ENCODE measurements around the gene NEURL4. TPM values are rescaled to one million over a fixed set of nuclear protein-coding genes. Genes with fewer than 3 reads are reported as not detected.

Gene NEURL4
- total and polyA plus RNA-seq, 4 donors = 28.6 to 56.4 (median 36.3) TPM

DNA sequence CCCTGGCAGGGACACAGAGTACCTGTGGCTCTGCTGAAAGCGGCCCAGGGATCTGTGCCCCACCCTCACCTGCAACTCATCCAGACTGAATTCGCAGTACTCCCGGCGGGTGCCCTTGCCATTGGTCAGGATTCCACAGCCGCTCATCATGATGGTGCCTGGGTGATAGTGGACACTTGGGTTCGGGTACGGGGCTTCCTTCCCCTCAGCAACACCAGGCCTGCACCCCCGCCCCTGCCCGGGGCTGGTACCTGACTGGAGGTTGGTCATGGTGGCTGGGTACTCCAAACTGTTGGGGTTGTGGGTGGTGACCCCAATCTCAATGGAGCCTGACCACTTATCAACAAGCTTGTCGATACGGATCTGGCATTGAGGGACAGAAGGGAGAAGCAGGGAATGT is 2.9 kb downstream of the NEURL4 start:
- 90% methylated on average over 2 of the region's 11 CpGs for WGBS (ENCODE audit: insufficient coverage)
- no peak for DNase-seq (ENCODE audit: low read depth in 4 of 6, low spot score in 6 of 6)
- Histone ChIP-seq H3K36me3 (ENCODE audit: control insufficient read depth, insufficient read depth, low read length) (peaks cover 65% of the 10 kb centered on the region), H3K27ac (ENCODE audit: low read depth, low read length) (no peak overlapping the region), H3K4me3 (ENCODE audit: low read depth, low read length) (no peak overlapping the region), H3K27me3 (ENCODE audit: control insufficient read depth, insufficient read depth, low read length) (no peaks in the 10 kb centered on the region), H3K4me1 (ENCODE audit: control insufficient read depth, insufficient read depth, low read length) (peaks cover 27% of the 10 kb centered on the region), H3K9me3 (ENCODE audit: control insufficient read depth, insufficient read depth, low read length) (no peaks in the 10 kb centered on the region)

- Histone ChIP-seq H3K27ac (ENCODE audit: low read depth, low read length) (no peak overlapping the region), H3K36me3 (ENCODE audit: control insufficient read depth, insufficient read depth, low read length) (peaks cover 76% of the 10 kb centered on the region), H3K9me3 (ENCODE audit: control insufficient read depth, insufficient read depth, low read length) (no peaks in the 10 kb centered on the region), H3K4me3 (ENCODE audit: low read depth, low read length) (no peak overlapping the region), H3K27me3 (ENCODE audit: control insufficient read depth, insufficient read depth, low read length) (no peaks in the 10 kb centered on the region), H3K4me1 (ENCODE audit: control insufficient read depth, insufficient read depth, low read length) (peaks cover 19% of the 10 kb centered on the region)
- no peak for DNase-seq (ENCODE audit: low read depth in 4 of 6, low spot score in 6 of 6)
- 100% methylated on average over 3 of the region's 19 CpGs for WGBS (ENCODE audit: insufficient coverage)
These were observed 4.1 kb downstream of the NEURL4 start for GRCh38 chr17:7325031-7325528.

- H3K27ac ChIP-seq (ENCODE audit: low read depth, low read length) = no peak overlapping the region
- no peak for DNase-seq (ENCODE audit: low read depth in 4 of 6, low spot score in 6 of 6)
- H3K9me3 ChIP-seq (ENCODE audit: control insufficient read depth, insufficient read depth, low read length) = no peaks in the 10 kb centered on the region
- H3K36me3 ChIP-seq (ENCODE audit: control insufficient read depth, insufficient read depth, low read length) = peaks cover 82% of the 10 kb centered on the region
- no peaks in the 10 kb centered on the region for H3K27me3 ChIP-seq (ENCODE audit: control insufficient read depth, insufficient read depth, low read length)
- 86% methylated on average over 3 of the region's 3 CpGs for WGBS (ENCODE audit: insufficient coverage)
- H3K4me3 ChIP-seq (ENCODE audit: low read depth, low read length) = no peak overlapping the region
- H3K4me1 ChIP-seq (ENCODE audit: control insufficient read depth, insufficient read depth, low read length) = peaks cover 14% of the 10 kb centered on the region
These were observed 4.7 kb downstream of the NEURL4 start for GRCh38 chr17:7324438-7324779.

GRCh38 chr17:7323731-7324437 is 5.3 kb downstream of the NEURL4 start:
- peaks cover 84% of the 10 kb centered on the region for H3K36me3 ChIP-seq (ENCODE audit: control insufficient read depth, insufficient read depth, low read length)
- peaks cover 14% of the 10 kb centered on the region for H3K4me1 ChIP-seq (ENCODE audit: control insufficient read depth, insufficient read depth, low read length)
- no peaks in the 10 kb centered on the region for H3K9me3 ChIP-seq (ENCODE audit: control insufficient read depth, insufficient read depth, low read length)
- no peak overlapping the region for H3K4me3 ChIP-seq (ENCODE audit: low read depth, low read length)
- no peaks in the 10 kb centered on the region for H3K27me3 ChIP-seq (ENCODE audit: control insufficient read depth, insufficient read depth, low read length)
- WGBS (ENCODE audit: insufficient coverage) = 81% methylated on average over 29 of the region's 39 CpGs
- H3K27ac ChIP-seq (ENCODE audit: low read depth, low read length) = no peak overlapping the region
- peak in 2 of 6 donors; percentile 38 to 50 for DNase-seq (ENCODE audit: low read depth in 4 of 6, low spot score in 6 of 6)

DNA sequence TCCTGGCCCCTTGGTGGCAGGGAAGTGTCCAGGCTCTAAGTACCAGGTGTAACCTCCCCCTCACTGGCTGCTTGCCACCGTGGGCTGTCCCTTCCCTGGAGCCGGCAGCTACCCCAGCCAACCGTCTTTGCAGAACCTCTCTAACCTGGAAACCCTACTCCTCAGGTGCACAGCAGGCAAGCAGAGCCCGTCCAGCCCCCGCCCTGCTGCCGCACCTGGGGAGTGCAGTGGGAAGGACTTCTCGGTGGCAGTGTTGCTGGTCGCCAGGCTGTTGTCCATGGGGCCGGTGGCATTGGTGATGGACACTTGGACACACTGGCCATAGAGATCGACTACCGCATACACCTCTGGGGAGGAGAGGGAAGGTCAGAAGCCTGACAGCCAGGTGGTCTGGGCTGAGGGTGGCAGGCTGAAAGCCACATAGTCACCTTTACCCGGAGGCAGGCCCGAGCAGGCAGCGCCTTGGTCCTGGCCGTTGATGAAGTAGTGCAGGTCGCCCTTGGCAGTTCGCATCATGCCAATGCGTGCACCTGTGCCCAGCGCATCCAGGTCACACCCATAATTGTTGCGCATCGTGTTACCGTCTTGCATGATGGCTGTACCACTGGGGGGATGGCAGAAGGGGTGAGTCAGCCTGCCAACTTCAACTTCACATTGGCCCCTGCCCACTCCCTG is 6.5 kb downstream of the NEURL4 start:
- Histone ChIP-seq H3K4me1 (ENCODE audit: control insufficient read depth, insufficient read depth, low read length) (peaks cover 4% of the 10 kb centered on the region), H3K36me3 (ENCODE audit: control insufficient read depth, insufficient read depth, low read length) (peaks cover 95% of the 10 kb centered on the region), H3K27me3 (ENCODE audit: control insufficient read depth, insufficient read depth, low read length) (no peaks in the 10 kb centered on the region), H3K27ac (ENCODE audit: low read depth, low read length) (no peak overlapping the region), H3K9me3 (ENCODE audit: control insufficient read depth, insufficient read depth, low read length) (no peaks in the 10 kb centered on the region), H3K4me3 (ENCODE audit: low read depth, low read length) (no peak overlapping the region)
- no peak for DNase-seq (ENCODE audit: low read depth in 4 of 6, low spot score in 6 of 6)
- WGBS (ENCODE audit: insufficient coverage) = 96% methylated on average over 22 of the region's 22 CpGs

DNA sequence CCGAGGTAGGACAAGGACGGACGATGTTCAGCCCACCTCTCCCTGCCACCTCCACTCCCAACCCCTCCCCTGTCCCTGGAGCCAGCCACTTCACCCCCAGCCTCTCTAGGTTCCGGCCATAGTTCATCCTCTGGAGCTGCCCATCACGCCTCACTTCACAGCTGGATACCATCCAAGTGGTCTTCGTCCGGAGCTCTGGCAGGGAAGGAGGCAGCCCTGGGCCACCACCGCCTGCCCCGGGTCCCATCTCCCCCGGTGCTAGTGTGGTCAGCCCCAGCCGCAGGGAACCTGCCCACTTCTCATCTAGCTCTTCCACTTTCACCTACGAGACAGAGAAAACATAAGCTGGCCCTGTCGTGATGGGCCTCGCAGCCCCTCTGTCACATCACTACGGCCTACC is 7.7 kb downstream of the NEURL4 start:
- no peak for DNase-seq (ENCODE audit: low read depth in 4 of 6, low spot score in 6 of 6)
- 93% methylated on average over 15 of the region's 15 CpGs for WGBS (ENCODE audit: insufficient coverage)
- Histone ChIP-seq H3K27ac (ENCODE audit: low read depth, low read length) (no peak overlapping the region), H3K27me3 (ENCODE audit: control insufficient read depth, insufficient read depth, low read length) (no peaks in the 10 kb centered on the region), H3K4me1 (ENCODE audit: control insufficient read depth, insufficient read depth, low read length) (no peaks in the 10 kb centered on the region), H3K36me3 (ENCODE audit: control insufficient read depth, insufficient read depth, low read length) (peaks cover 93% of the 10 kb centered on the region), H3K4me3 (ENCODE audit: low read depth, low read length) (no peak overlapping the region), H3K9me3 (ENCODE audit: control insufficient read depth, insufficient read depth, low read length) (no peaks in the 10 kb centered on the region)

DNA sequence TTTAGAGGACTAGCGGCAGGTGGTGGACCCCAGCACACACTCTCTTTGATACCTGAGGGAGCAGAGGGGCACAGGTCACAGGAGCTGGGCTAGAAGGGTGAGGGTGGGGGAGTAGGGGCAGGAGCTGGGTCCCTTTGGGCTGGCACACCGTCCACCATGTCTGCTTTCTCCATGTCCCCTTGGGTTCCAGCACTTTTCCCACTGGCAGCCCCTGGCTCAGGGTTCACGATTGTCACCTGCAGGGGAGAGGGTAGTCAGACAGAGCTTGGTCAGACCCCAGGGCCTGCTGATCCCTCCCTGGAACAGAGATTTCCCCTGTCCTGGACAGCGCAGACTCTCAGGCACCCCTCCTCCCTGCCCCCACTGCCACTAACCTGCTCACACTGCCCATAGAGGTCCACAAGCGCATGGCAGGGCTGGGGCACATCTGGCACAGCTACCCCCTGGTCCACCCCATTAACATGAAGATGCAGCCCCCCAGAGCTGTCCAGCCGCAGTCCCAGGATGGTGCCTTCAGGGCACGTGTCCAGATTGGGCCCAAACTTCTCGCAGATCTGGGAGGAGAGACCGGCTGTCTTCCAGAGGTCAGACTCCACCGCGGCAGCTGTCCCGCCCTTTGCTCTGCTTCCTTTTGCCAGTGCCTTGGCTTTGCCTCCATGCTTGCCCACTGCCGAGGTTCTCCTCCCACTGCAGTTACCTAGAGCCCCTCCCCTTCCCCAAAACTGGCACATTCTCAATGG is 10.8 kb downstream of the NEURL4 start:
- Histone ChIP-seq H3K27ac (ENCODE audit: low read depth, low read length) (no peak overlapping the region), H3K4me3 (ENCODE audit: low read depth, low read length) (no peak overlapping the region), H3K27me3 (ENCODE audit: control insufficient read depth, insufficient read depth, low read length) (no peaks in the 10 kb centered on the region), H3K9me3 (ENCODE audit: control insufficient read depth, insufficient read depth, low read length) (no peaks in the 10 kb centered on the region), H3K4me1 (ENCODE audit: control insufficient read depth, insufficient read depth, low read length) (peaks cover 25% of the 10 kb centered on the region), H3K36me3 (ENCODE audit: control insufficient read depth, insufficient read depth, low read length) (peaks cover 86% of the 10 kb centered on the region)
- DNase-seq (ENCODE audit: low read depth in 4 of 6, low spot score in 6 of 6) = no peak
- WGBS (ENCODE audit: insufficient coverage) = 93% methylated on average over 13 of the region's 13 CpGs

GRCh38 chr17:7317161-7317803 is 11.9 kb downstream of the NEURL4 start:
- H3K4me3 ChIP-seq (ENCODE audit: low read depth, low read length) = no peak overlapping the region
- H3K36me3 ChIP-seq (ENCODE audit: control insufficient read depth, insufficient read depth, low read length) = peaks cover 86% of the 10 kb centered on the region
- no peak overlapping the region for H3K27ac ChIP-seq (ENCODE audit: low read depth, low read length)
- peaks cover 33% of the 10 kb centered on the region for H3K4me1 ChIP-seq (ENCODE audit: control insufficient read depth, insufficient read depth, low read length)
- no peaks in the 10 kb centered on the region for H3K27me3 ChIP-seq (ENCODE audit: control insufficient read depth, insufficient read depth, low read length)
- WGBS (ENCODE audit: insufficient coverage) = 90% methylated on average over 10 of the region's 16 CpGs
- no peaks in the 10 kb centered on the region for H3K9me3 ChIP-seq (ENCODE audit: control insufficient read depth, insufficient read depth, low read length)
- DNase-seq (ENCODE audit: low read depth in 4 of 6, low spot score in 6 of 6) = no peak

GRCh38 chr17:7315570-7316235 is 13.4 kb downstream of the NEURL4 start:
- Histone ChIP-seq H3K27me3 (ENCODE audit: control insufficient read depth, insufficient read depth, low read length) (no peaks in the 10 kb centered on the region), H3K4me1 (ENCODE audit: control insufficient read depth, insufficient read depth, low read length) (peaks cover 34% of the 10 kb centered on the region), H3K4me3 (ENCODE audit: low read depth, low read length) (peak overlapping the region; percentile 88), H3K9me3 (ENCODE audit: control insufficient read depth, insufficient read depth, low read length) (no peaks in the 10 kb centered on the region), H3K36me3 (ENCODE audit: control insufficient read depth, insufficient read depth, low read length) (peaks cover 85% of the 10 kb centered on the region), H3K27ac (ENCODE audit: low read depth, low read length) (peak overlapping the region; percentile 92)
- no peak for DNase-seq (ENCODE audit: low read depth in 4 of 6, low spot score in 6 of 6)
- WGBS (ENCODE audit: insufficient coverage) = 45% methylated on average over 27 of the region's 30 CpGs
